HepG2 (cell line): ENCODE results near the gene TRDMT1.

Experiments
- CBX5 ChIP-seq: sonication (generic); formaldehyde crosslinking; IDR thresholded peaks from 2 replicates; pipeline ENCODE4 v1.4.0; 2020; ENCODE audit warnings: missing genetic modification reagents, borderline replicate concordance
- CEBPB ChIP-seq: IDR thresholded peaks from 2 replicates; pipeline ENCODE4 v1.6.1; 2011; ENCODE audit warnings: low read depth, low read length, improper control_type of control experiment, borderline replicate concordance
- CHD2 ChIP-seq: IDR thresholded peaks from 2 replicates; pipeline ENCODE4 v1.6.1; 2011; ENCODE audit warnings: low read depth, low read length, improper control_type of control experiment
- FOXK1 ChIP-seq: sonication (generic); formaldehyde crosslinking; IDR thresholded peaks from 2 replicates; pipeline ENCODE4 v1.4.0; 2020; ENCODE audit warnings: low read depth, missing genetic modification reagents, borderline replicate concordance
- POGZ ChIP-seq: sonication (generic); formaldehyde crosslinking; IDR thresholded peaks from 2 replicates; pipeline ENCODE4 v1.4.0; 2020; ENCODE audit warnings: mild to moderate bottlenecking, missing genetic modification reagents
- STAG1 ChIP-seq: sonication (generic); formaldehyde crosslinking; IDR thresholded peaks from 2 replicates; pipeline ENCODE4 v1.4.0; 2020; ENCODE audit warnings: missing genetic modification reagents
- TMF1 ChIP-seq: sonication (generic); formaldehyde crosslinking; IDR thresholded peaks from 2 replicates; pipeline ENCODE4 v1.8.1; 2022; ENCODE audit warnings: low read depth, missing genetic modification reagents
- ZFP41 ChIP-seq: sonication (generic); formaldehyde crosslinking; IDR thresholded peaks from 2 replicates; pipeline ENCODE4 v1.4.0; 2020; ENCODE audit warnings: mild to moderate bottlenecking, missing genetic modification reagents, borderline replicate concordance
- ZNF644 ChIP-seq: IDR thresholded peaks from 2 replicates; pipeline ENCODE4 v1.6.1; 2016; ENCODE audit warnings: low read depth
- TF ChIP-seq, protein P1 (sequence below): IDR thresholded peaks from 2 replicates; pipeline ENCODE4 v1.6.1; 2012; ENCODE audit warnings: low read length, improper control_type of control experiment
- TF ChIP-seq, protein P2 (sequence below), 2 experiments: sonication (generic) in 1 of 2; formaldehyde crosslinking in 1 of 2; IDR thresholded peaks; 2 replicates each; pipeline versions ENCODE4 v1.5.1 to v1.6.1; 2011 to 2020; ENCODE audit warnings: borderline replicate concordance in 1 of 2, low read depth in 1 of 2, low read length in 1 of 2, mild to moderate bottlenecking in 1 of 2, missing genetic modification reagents in 1 of 2, moderate library complexity in 1 of 2
- TF ChIP-seq, protein P3 (sequence below): sonication (generic); formaldehyde crosslinking; IDR thresholded peaks from 2 replicates; pipeline ENCODE4 v1.5.0; 2020; ENCODE audit warnings: mild to moderate bottlenecking, missing genetic modification reagents, moderate library complexity

DNA sequence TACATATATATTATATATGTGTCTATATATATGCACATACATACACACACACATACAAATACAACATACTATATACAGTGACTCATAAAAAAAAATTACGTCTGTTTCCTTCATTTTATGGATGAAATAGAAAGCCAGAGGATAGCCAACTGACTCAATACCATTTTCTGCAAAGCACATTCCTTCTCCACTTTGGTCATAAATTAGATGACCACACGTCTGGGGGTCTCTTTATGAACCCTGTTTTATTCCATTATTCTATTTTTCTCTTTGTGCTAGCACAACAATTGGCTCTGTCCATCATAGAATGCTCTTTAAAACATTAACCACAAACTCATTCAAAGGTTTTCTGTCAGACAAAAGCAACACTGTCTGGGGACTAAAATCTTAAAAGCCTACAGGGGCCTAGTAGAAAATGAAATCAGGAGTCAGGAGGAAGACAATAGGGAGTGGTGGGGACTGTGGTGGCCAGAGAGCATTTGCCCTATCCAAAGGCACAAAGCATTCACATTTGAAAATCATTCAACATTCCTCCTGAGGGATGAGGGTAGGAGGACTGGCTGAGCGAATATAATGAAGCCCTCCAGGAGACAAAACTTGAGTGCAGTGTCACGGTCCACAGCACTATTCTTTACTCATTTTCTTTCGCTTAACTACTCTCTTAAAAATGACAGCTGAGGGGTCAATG, 76.1 kb downstream of the TRDMT1 start:
- TF ChIP-seq, protein P1, sequence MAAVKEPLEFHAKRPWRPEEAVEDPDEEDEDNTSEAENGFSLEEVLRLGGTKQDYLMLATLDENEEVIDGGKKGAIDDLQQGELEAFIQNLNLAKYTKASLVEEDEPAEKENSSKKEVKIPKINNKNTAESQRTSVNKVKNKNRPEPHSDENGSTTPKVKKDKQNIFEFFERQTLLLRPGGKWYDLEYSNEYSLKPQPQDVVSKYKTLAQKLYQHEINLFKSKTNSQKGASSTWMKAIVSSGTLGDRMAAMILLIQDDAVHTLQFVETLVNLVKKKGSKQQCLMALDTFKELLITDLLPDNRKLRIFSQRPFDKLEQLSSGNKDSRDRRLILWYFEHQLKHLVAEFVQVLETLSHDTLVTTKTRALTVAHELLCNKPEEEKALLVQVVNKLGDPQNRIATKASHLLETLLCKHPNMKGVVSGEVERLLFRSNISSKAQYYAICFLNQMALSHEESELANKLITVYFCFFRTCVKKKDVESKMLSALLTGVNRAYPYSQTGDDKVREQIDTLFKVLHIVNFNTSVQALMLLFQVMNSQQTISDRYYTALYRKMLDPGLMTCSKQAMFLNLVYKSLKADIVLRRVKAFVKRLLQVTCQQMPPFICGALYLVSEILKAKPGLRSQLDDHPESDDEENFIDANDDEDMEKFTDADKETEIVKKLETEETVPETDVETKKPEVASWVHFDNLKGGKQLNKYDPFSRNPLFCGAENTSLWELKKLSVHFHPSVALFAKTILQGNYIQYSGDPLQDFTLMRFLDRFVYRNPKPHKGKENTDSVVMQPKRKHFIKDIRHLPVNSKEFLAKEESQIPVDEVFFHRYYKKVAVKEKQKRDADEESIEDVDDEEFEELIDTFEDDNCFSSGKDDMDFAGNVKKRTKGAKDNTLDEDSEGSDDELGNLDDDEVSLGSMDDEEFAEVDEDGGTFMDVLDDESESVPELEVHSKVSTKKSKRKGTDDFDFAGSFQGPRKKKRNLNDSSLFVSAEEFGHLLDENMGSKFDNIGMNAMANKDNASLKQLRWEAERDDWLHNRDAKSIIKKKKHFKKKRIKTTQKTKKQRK = no peak
- TF ChIP-seq, protein P2, sequence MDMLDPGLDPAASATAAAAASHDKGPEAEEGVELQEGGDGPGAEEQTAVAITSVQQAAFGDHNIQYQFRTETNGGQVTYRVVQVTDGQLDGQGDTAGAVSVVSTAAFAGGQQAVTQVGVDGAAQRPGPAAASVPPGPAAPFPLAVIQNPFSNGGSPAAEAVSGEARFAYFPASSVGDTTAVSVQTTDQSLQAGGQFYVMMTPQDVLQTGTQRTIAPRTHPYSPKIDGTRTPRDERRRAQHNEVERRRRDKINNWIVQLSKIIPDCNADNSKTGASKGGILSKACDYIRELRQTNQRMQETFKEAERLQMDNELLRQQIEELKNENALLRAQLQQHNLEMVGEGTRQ (IDR thresholded peaks at IDR 0.05; ENCODE audit: low read depth, low read length) = no peak
- TF ChIP-seq, protein P2 (CRISPR knock-in tag; IDR thresholded peaks at IDR 0.05; ENCODE audit: borderline replicate concordance) = no peak
- TF ChIP-seq, protein P3, sequence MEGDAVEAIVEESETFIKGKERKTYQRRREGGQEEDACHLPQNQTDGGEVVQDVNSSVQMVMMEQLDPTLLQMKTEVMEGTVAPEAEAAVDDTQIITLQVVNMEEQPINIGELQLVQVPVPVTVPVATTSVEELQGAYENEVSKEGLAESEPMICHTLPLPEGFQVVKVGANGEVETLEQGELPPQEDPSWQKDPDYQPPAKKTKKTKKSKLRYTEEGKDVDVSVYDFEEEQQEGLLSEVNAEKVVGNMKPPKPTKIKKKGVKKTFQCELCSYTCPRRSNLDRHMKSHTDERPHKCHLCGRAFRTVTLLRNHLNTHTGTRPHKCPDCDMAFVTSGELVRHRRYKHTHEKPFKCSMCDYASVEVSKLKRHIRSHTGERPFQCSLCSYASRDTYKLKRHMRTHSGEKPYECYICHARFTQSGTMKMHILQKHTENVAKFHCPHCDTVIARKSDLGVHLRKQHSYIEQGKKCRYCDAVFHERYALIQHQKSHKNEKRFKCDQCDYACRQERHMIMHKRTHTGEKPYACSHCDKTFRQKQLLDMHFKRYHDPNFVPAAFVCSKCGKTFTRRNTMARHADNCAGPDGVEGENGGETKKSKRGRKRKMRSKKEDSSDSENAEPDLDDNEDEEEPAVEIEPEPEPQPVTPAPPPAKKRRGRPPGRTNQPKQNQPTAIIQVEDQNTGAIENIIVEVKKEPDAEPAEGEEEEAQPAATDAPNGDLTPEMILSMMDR (CRISPR knock-in tag) = no peak
- TF ChIP-seq TMF1 (CRISPR knock-in tag) (no peak), CEBPB (no peak), STAG1 (CRISPR knock-in tag) (no peak), CHD2 (no peak), ZNF644 (CRISPR knock-in tag) (no peak), ZFP41 (CRISPR knock-in tag) (no peak), CBX5 (CRISPR knock-in tag) (no peak), FOXK1 (CRISPR knock-in tag) (no peak), POGZ (CRISPR knock-in tag) (no peak)
